ENCODE measurements around the gene ABLIM3. TPM values are rescaled to one million over a fixed set of nuclear protein-coding genes. Genes with fewer than 3 reads are reported as not detected.

ABLIM3 gene
- total and polyA plus RNA-seq, 2 donors = 1.4 to 7.3 TPM

GRCh38 chr5:149261246-149261645 lies 120.0 kb downstream of the ABLIM3 start:
- Histone ChIP-seq H3K27me3 (ENCODE audit: control insufficient read depth in 2 of 2, insufficient read depth in 1 of 2, low read length in 1 of 2) (peaks cover 0 to 13% of the 10 kb centered on the region in 2 donors), H3K36me3 (ENCODE audit: control insufficient read depth in 2 of 2, insufficient read depth in 2 of 2, low read length in 1 of 2) (no peaks in the 10 kb centered on the region), H3K4me1 (ENCODE audit: control insufficient read depth in 2 of 2, insufficient read depth in 2 of 2, low read length in 2 of 2) (peaks cover 0 to 9% of the 10 kb centered on the region in 2 donors), H3K4me3 (ENCODE audit: low read length in 2 of 2) (no peak overlapping the region), H3K9me3 (ENCODE audit: control insufficient read depth in 2 of 2, insufficient read depth in 1 of 2, low read length in 1 of 2) (no peaks in the 10 kb centered on the region), H3K27ac (ENCODE audit: low read depth in 1 of 2, low read length in 1 of 2) (no peak overlapping the region)
- DNase-seq (ENCODE audit: low read depth in 6 of 9, low spot score in 9 of 9) = no peak
- 96% methylated on average over 7 of the region's 7 CpGs for WGBS

DNA sequence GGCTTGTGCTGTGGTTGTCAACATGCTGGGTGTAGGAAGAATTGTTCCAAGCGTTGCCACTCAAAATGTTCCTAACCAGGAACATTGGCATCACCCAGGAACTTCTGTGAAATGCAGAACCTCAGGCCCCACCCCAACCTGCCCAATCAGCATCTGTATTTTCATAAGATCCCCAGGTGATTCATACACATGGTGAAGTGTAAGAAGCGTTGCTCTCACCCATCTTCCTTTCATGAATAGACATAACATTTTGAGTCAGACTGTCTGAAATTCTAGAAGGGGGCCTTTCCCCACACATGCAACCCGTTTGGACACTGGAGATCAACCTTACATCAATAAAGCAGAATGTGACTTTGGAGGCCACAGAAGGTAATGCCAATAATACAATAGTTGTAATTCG lies 121.0 kb downstream of the ABLIM3 start:
- no peak for DNase-seq (ENCODE audit: low read depth in 6 of 9, low spot score in 9 of 9)
- Histone ChIP-seq H3K36me3 (ENCODE audit: control insufficient read depth in 2 of 2, insufficient read depth in 2 of 2, low read length in 1 of 2) (no peaks in the 10 kb centered on the region), H3K27ac (ENCODE audit: low read depth in 1 of 2, low read length in 1 of 2) (no peak overlapping the region), H3K27me3 (ENCODE audit: control insufficient read depth in 2 of 2, insufficient read depth in 1 of 2, low read length in 1 of 2) (peaks cover 0 to 20% of the 10 kb centered on the region in 2 donors), H3K4me1 (ENCODE audit: control insufficient read depth in 2 of 2, insufficient read depth in 2 of 2, low read length in 2 of 2) (peaks cover 0 to 9% of the 10 kb centered on the region in 2 donors), H3K9me3 (ENCODE audit: control insufficient read depth in 2 of 2, insufficient read depth in 1 of 2, low read length in 1 of 2) (no peaks in the 10 kb centered on the region), H3K4me3 (ENCODE audit: low read length in 2 of 2) (no peak overlapping the region)
- WGBS = 94% methylated on average over 4 of the region's 4 CpGs

GRCh38 chr5:149264439-149265067 lies 123.3 kb downstream of the ABLIM3 start:
- Histone ChIP-seq H3K27ac (ENCODE audit: low read depth in 1 of 2, low read length in 1 of 2) (no peak overlapping the region), H3K27me3 (ENCODE audit: control insufficient read depth in 2 of 2, insufficient read depth in 1 of 2, low read length in 1 of 2) (peaks cover 2 to 25% of the 10 kb centered on the region in 2 donors), H3K4me3 (ENCODE audit: low read length in 2 of 2) (no peak overlapping the region), H3K36me3 (ENCODE audit: control insufficient read depth in 2 of 2, insufficient read depth in 2 of 2, low read length in 1 of 2) (no peaks in the 10 kb centered on the region), H3K4me1 (ENCODE audit: control insufficient read depth in 2 of 2, insufficient read depth in 2 of 2, low read length in 2 of 2) (peaks cover 0 to 9% of the 10 kb centered on the region in 2 donors), H3K9me3 (ENCODE audit: control insufficient read depth in 2 of 2, insufficient read depth in 1 of 2, low read length in 1 of 2) (peaks cover 1 to 3% of the 10 kb centered on the region in 2 donors)
- peak in 7 of 9 donors; percentile 13 to 71 (median 35) for DNase-seq (ENCODE audit: low read depth in 6 of 9, low spot score in 9 of 9)
- 48% methylated on average over 12 of the region's 12 CpGs for WGBS

DNA sequence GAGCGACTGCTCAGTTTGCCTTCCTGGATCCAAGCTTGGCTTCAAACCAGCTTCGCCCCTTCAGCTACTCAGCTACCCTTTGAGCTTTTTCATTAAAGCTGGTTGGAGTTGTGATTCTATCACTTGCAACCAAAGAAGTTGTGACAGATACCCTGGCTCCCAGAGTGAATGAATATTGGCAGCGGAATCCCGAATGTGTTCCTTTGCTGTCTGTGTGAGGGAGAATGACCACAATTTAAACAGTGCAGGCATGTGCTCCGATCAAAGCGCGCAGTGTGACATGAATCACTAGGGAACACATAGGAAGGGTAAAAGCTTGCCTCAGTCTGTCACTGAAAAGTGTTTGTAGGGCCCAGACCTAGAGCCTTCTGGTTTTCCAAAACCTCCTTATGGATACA lies 123.8 kb downstream of the ABLIM3 start:
- H3K9me3 ChIP-seq (ENCODE audit: control insufficient read depth in 2 of 2, insufficient read depth in 1 of 2, low read length in 1 of 2) = peaks cover 1 to 3% of the 10 kb centered on the region in 2 donors
- WGBS = 96% methylated on average over 7 of the region's 7 CpGs
- DNase-seq (ENCODE audit: low read depth in 6 of 9, low spot score in 9 of 9) = no peak

DNA sequence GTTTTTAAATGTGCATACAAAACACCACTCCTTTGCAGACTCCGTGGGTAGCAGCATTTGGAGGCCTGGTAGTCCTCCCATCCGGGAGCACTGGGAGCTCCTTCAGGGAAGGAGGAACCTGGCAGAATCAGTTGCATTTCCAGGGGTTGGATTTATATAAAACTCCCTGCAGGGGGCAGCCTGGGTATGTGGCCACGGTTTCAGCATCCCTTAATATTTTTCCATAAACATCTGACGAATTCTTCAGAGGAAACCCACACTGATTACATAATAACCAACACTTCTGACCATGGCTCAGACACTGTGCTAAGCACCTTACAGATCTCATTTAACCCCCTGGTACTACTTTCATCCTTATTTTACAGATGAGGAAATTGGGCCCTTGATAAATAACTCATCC lies 124.3 kb downstream of the ABLIM3 start:
- Histone ChIP-seq H3K27me3 (ENCODE audit: control insufficient read depth in 2 of 2, insufficient read depth in 1 of 2, low read length in 1 of 2) (peaks cover 6 to 35% of the 10 kb centered on the region in 2 donors), H3K9me3 (ENCODE audit: control insufficient read depth in 2 of 2, insufficient read depth in 1 of 2, low read length in 1 of 2) (peaks cover 1 to 3% of the 10 kb centered on the region in 2 donors), H3K36me3 (ENCODE audit: control insufficient read depth in 2 of 2, insufficient read depth in 2 of 2, low read length in 1 of 2) (no peaks in the 10 kb centered on the region), H3K4me3 (ENCODE audit: low read length in 2 of 2) (no peak overlapping the region), H3K27ac (ENCODE audit: low read depth in 1 of 2, low read length in 1 of 2) (no peak overlapping the region), H3K4me1 (ENCODE audit: control insufficient read depth in 2 of 2, insufficient read depth in 2 of 2, low read length in 2 of 2) (peaks cover 0 to 9% of the 10 kb centered on the region in 2 donors)
- 34% methylated on average over 4 of the region's 4 CpGs for WGBS
- no peak for DNase-seq (ENCODE audit: low read depth in 6 of 9, low spot score in 9 of 9)

More for the DNA sequence above, 123.8 kb downstream of the ABLIM3 start:
- no peak overlapping the region for H3K27ac ChIP-seq (ENCODE audit: low read depth in 1 of 2, low read length in 1 of 2)
- H3K4me3 ChIP-seq (ENCODE audit: low read length in 2 of 2) = no peak overlapping the region
- peaks cover 2 to 30% of the 10 kb centered on the region in 2 donors for H3K27me3 ChIP-seq (ENCODE audit: control insufficient read depth in 2 of 2, insufficient read depth in 1 of 2, low read length in 1 of 2)
- peaks cover 0 to 9% of the 10 kb centered on the region in 2 donors for H3K4me1 ChIP-seq (ENCODE audit: control insufficient read depth in 2 of 2, insufficient read depth in 2 of 2, low read length in 2 of 2)
- no peaks in the 10 kb centered on the region for H3K36me3 ChIP-seq (ENCODE audit: control insufficient read depth in 2 of 2, insufficient read depth in 2 of 2, low read length in 1 of 2)

- WGBS = 97% methylated on average over 9 of the region's 9 CpGs
- Histone ChIP-seq H3K27me3 (ENCODE audit: control insufficient read depth in 2 of 2, insufficient read depth in 1 of 2, low read length in 1 of 2) (peaks cover 23 to 49% of the 10 kb centered on the region in 2 donors), H3K4me1 (ENCODE audit: control insufficient read depth in 2 of 2, insufficient read depth in 2 of 2, low read length in 2 of 2) (peaks cover 0 to 15% of the 10 kb centered on the region in 2 donors), H3K4me3 (ENCODE audit: low read length in 2 of 2) (no peak overlapping the region), H3K36me3 (ENCODE audit: control insufficient read depth in 2 of 2, insufficient read depth in 2 of 2, low read length in 1 of 2) (no peaks in the 10 kb centered on the region), H3K27ac (ENCODE audit: low read depth in 1 of 2, low read length in 1 of 2) (no peak overlapping the region), H3K9me3 (ENCODE audit: control insufficient read depth in 2 of 2, insufficient read depth in 1 of 2, low read length in 1 of 2) (peaks cover 1 to 3% of the 10 kb centered on the region in 2 donors)
- DNase-seq (ENCODE audit: low read depth in 6 of 9, low spot score in 9 of 9) = no peak
These were observed 126.1 kb downstream of the ABLIM3 start for GRCh38 chr5:149267241-149267973.

- peaks cover 0 to 20% of the 10 kb centered on the region in 2 donors for H3K4me1 ChIP-seq (ENCODE audit: control insufficient read depth in 2 of 2, insufficient read depth in 2 of 2, low read length in 2 of 2)
- H3K27me3 ChIP-seq (ENCODE audit: control insufficient read depth in 2 of 2, insufficient read depth in 1 of 2, low read length in 1 of 2) = peaks cover 36 to 62% of the 10 kb centered on the region in 2 donors
- no peak overlapping the region for H3K4me3 ChIP-seq (ENCODE audit: low read length in 2 of 2)
- H3K36me3 ChIP-seq (ENCODE audit: control insufficient read depth in 2 of 2, insufficient read depth in 2 of 2, low read length in 1 of 2) = peaks cover 0 to 3% of the 10 kb centered on the region in 2 donors
- H3K27ac ChIP-seq (ENCODE audit: low read depth in 1 of 2, low read length in 1 of 2) = no peak overlapping the region
- DNase-seq (ENCODE audit: low read depth in 6 of 9, low spot score in 9 of 9) = peak in 7 of 9 donors; percentile 19 to 68 (median 34)
- peaks cover 1 to 3% of the 10 kb centered on the region in 2 donors for H3K9me3 ChIP-seq (ENCODE audit: control insufficient read depth in 2 of 2, insufficient read depth in 1 of 2, low read length in 1 of 2)
- 75% methylated on average over 6 of the region's 6 CpGs for WGBS
These were observed 127.8 kb downstream of the ABLIM3 start for GRCh38 chr5:149268928-149269557.

DNA sequence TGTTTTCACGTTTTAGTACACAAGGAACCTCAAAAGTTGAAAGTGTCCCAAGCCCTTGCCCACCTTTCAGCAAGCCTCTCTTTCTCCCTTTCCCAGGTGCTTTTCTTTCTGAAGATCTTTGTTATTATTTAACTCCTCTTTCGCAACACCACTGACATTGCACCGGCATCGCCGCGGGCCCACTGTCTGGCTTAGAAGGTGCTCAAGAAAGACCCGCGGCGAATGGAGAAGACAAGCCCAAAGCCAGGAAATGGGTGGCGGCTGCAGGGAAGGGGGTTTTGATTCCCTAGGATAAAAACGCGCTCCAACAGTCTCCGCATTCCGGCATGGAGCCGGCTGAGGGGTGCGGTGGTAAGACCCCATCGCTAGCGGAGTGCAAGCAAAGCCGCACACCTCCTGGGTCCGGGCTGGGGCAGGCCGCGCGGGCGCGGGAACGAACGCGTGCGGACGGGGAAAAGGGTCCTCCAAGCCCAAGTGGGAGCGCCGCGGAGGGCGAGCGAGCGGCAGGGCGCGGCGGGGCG lies 130.0 kb downstream of the ABLIM3 start:
- Histone ChIP-seq H3K36me3 (ENCODE audit: control insufficient read depth in 2 of 2, insufficient read depth in 2 of 2, low read length in 1 of 2) (peaks cover 0 to 3% of the 10 kb centered on the region in 2 donors), H3K4me3 (ENCODE audit: low read length in 2 of 2) (peak overlapping the region; percentile 18 to 53), H3K4me1 (ENCODE audit: control insufficient read depth in 2 of 2, insufficient read depth in 2 of 2, low read length in 2 of 2) (peaks cover 0 to 11% of the 10 kb centered on the region in 2 donors), H3K27ac (ENCODE audit: low read depth in 1 of 2, low read length in 1 of 2) (peak overlapping the region; percentile 23 to 58), H3K9me3 (ENCODE audit: control insufficient read depth in 2 of 2, insufficient read depth in 1 of 2, low read length in 1 of 2) (peaks cover 1 to 3% of the 10 kb centered on the region in 2 donors), H3K27me3 (ENCODE audit: control insufficient read depth in 2 of 2, insufficient read depth in 1 of 2, low read length in 1 of 2) (peaks cover 36 to 64% of the 10 kb centered on the region in 2 donors)
- WGBS = 12% methylated on average over 40 of the region's 40 CpGs
- DNase-seq (ENCODE audit: low read depth in 6 of 9, low spot score in 9 of 9) = peak in 1 of 9 donors; percentile 11

Measured in thymus (tissue), 11 donors.